Activated CD8-positive, alpha-beta memory T cell treated with anti-CD3 and anti-CD28 coated beads, Interleukin-2, amount 10 ng/mL, durations not matched to agents 7 days and 5 days (primary cell): ENCODE measurements around the gene BSND. TPM values are rescaled to one million over a fixed set of nuclear protein-coding genes. Genes with fewer than 3 reads are reported as not detected.

Experiments
- ATAC-seq: fragments of 150-1000 bp; cut with Tn5 transposase; one replicate; pipeline ENCODE4 v1.10.0; 2021; ENCODE audit warnings: moderate library complexity
- CTCF ChIA-PET: fragments of 350-600 bp; sonication (Branson Sonifier 250); formaldehyde crosslinking; loops from one replicate; lab custom pipeline; 2021; ENCODE audit warnings: antibody characterized with exemption; lab: Charles Lee
- DNase-seq: peaks from one replicate; pipeline ENCODE4 v3.0.0-alpha.2; 2020
- H3K27ac Mint-ChIP-seq: one replicate; pipeline ENCODE4 v1.8.0; 2021; ENCODE audit warnings: mild to moderate bottlenecking, mixed read lengths
- H3K27me3 Mint-ChIP-seq: one replicate; pipeline ENCODE4 v1.8.0; 2021; ENCODE audit warnings: mixed read lengths
- H3K36me3 Mint-ChIP-seq: one replicate; pipeline ENCODE4 v1.8.0; 2021; ENCODE audit warnings: mild to moderate bottlenecking, mixed read lengths
- H3K4me1 Mint-ChIP-seq: one replicate; pipeline ENCODE4 v1.8.0; 2021; ENCODE audit warnings: mixed read lengths
- H3K4me3 Mint-ChIP-seq: one replicate; pipeline ENCODE4 v1.8.0; 2021; ENCODE audit warnings: mild to moderate bottlenecking, moderate library complexity, mixed read lengths
- H3K9me3 Mint-ChIP-seq: one replicate; pipeline ENCODE4 v1.8.0; 2022; ENCODE audit warnings: low read depth, mixed read lengths
- total RNA-seq, 2 experiments: library from RNA; stranded (reverse); gene quantifications; one replicate each; pipeline ENCODE4 v1.2.3, GENCODE V29; 2021

The BSND gene
- total RNA-seq, 2 experiments from 2014 or later, result 0.07 to 0.12 TPM

DNA sequence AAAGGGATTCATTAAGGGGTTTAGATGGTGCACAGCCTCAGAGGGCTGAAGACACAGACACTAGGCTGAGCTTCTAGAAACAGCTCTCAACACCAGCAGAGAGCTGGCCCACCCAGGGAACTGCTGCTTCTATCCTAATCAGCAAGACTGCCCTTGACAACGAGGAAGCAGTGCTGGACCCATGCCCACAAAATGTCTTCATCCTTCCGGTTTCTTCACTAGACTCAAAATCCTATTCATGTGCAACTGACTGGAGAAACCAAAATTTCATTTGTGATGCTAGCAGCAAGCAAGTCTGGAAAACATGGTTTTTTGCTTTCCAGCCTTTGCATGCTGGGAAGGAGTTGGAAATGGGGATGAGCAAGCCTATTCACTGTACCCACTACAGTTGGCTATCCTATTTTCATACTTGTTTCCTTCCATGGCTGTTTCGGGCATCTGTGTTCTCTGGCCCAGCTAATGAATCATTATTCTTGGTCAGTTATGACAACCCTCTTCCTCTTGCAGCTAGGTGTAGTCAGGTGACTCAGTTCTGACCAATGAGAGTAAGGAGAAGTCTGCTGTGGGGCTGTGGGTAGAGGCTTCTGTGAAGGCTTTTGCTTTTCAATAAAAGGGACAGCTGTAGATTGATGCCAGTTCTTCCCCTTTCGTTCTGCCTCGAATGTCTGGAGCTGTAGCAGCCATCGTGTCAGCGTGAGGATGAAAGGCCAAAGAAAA lies 33.0 kb upstream of the BSND start:
- peak overlapping the region; percentile 30 for H3K27ac Mint-ChIP-seq
- CTCF ChIA-PET, result interaction anchor here (0.8 to 2.7 kb wide), 6 partner anchors 13 to 30 kb away, joined by 3 to 19 read pairs (median 4); no protein-coding TSS in a partner anchor
- H3K27me3 Mint-ChIP-seq, result peaks cover 21% of the 10 kb centered on the region
- no peak overlapping the region for H3K4me3 Mint-ChIP-seq
- no peak for DNase-seq
- ATAC-seq, result peak; percentile 75
- no peaks in the 10 kb centered on the region for H3K36me3 Mint-ChIP-seq
- peaks cover 33% of the 10 kb centered on the region for H3K4me1 Mint-ChIP-seq
- no peaks in the 10 kb centered on the region for H3K9me3 Mint-ChIP-seq

DNA sequence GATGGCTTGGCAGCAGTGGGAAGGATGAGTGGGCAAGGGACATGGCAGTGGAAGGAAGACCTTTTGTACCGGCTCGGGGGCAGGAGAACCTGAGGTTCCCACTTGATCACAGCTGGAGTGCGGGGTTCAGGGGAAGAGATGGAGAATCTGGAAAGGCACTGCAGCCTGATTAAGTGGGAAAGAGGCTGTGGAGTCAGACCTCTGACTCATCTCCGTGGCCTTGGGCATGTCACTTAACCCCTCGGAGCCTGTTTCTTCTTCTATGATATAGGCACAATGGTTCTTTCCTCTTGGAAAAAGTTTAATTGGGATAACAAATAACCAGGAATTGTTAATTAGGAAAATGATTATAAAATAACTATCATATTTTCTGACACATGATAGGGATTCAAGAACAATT lies 31.4 kb upstream of the BSND start:
- Mint-ChIP-seq H3K4me1 (peaks cover 38% of the 10 kb centered on the region), H3K27me3 (peaks cover 25% of the 10 kb centered on the region), H3K36me3 (no peaks in the 10 kb centered on the region), H3K4me3 (no peak overlapping the region), H3K9me3 (no peaks in the 10 kb centered on the region), H3K27ac (no peak overlapping the region)
- DNase-seq, result no peak
- CTCF ChIA-PET, result interaction anchor here (1.4 kb wide), 1 partner anchor 11 kb away, joined by 3 read pairs; no protein-coding TSS in a partner anchor
- no peak for ATAC-seq

DNA sequence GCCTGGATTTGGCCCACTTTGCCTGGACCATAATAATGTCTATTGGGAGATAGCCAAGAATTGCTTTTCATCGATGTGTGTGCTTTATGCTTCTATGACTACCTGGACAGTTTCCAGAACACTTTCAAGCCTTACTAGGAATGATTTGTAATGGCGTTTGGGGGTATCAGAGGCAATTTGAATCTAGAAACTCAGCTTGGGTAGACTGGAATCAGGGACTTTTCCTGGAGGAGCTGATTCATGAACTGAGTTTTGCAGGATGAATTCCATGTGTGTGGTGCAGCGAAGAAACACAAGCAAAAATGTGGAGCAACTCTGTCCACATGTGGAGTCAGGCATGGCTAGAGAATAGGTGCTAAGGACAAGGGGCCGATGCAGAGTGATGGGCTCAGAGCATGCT lies 30.2 kb upstream of the BSND start:
- CTCF ChIA-PET, result interaction anchor here (1.0 to 1.4 kb wide), 2 partner anchors 9 to 28 kb away, joined by 3 read pairs; no protein-coding TSS in a partner anchor
- no peak overlapping the region for H3K4me3 Mint-ChIP-seq
- H3K27ac Mint-ChIP-seq, result no peak overlapping the region
- peaks cover 33% of the 10 kb centered on the region for H3K27me3 Mint-ChIP-seq
- H3K4me1 Mint-ChIP-seq, result peaks cover 29% of the 10 kb centered on the region
- ATAC-seq (no peak), DNase-seq (no peak)
- no peaks in the 10 kb centered on the region for H3K9me3 Mint-ChIP-seq
- H3K36me3 Mint-ChIP-seq, result no peaks in the 10 kb centered on the region

DNA sequence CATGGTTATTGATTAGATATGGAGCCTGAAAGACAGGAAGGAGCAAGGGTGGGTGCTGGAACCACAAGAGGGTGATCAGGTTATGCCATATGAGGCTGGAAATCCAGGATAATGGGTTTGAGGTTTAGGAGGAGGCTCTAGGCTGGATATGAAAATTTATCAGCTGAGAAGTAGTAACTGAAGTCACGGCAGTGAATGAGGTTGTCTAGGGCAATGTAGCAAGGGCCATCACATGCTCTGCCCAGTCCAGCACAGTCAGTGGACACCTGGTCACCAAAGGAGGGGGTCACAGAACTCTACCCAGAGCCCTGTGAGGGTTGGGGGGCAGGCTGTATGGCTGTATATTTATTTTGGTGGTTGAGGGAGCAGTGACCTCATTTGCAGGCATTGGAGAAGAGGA lies 28.9 kb upstream of the BSND start:
- Mint-ChIP-seq H3K36me3 (no peaks in the 10 kb centered on the region), H3K9me3 (no peaks in the 10 kb centered on the region), H3K4me1 (peaks cover 28% of the 10 kb centered on the region), H3K27me3 (peaks cover 43% of the 10 kb centered on the region), H3K27ac (no peak overlapping the region), H3K4me3 (no peak overlapping the region)
- DNase-seq (no peak), ATAC-seq (no peak)
- CTCF ChIA-PET, result no interaction called here

DNA sequence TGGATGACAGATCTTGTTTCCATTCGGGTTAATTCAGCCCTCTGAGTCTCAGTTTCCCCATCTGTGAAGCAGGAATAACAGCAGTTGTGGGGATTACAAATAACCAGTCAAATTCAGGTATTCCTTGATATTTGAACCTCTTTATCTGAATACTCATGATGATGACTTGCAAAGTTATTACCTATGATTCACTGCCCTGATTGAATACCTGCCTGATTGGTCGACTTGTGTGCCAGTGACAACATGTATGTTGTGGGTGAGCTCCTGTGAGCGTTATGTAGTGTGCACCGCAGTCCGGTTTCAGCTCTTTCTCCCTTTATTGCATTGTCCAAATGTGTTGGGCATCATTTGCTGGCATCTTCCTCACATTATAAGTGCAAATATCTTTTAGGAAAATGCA lies 27.8 kb upstream of the BSND start:
- DNase-seq (no peak), ATAC-seq (no peak)
- Mint-ChIP-seq H3K27ac (no peak overlapping the region), H3K27me3 (peaks cover 52% of the 10 kb centered on the region), H3K4me3 (no peak overlapping the region), H3K4me1 (peaks cover 22% of the 10 kb centered on the region), H3K9me3 (no peaks in the 10 kb centered on the region), H3K36me3 (no peaks in the 10 kb centered on the region)
- CTCF ChIA-PET, result interaction anchor here (3.5 kb wide), 1 partner anchor 21 kb away, joined by 15 read pairs; no protein-coding TSS in a partner anchor

DNA sequence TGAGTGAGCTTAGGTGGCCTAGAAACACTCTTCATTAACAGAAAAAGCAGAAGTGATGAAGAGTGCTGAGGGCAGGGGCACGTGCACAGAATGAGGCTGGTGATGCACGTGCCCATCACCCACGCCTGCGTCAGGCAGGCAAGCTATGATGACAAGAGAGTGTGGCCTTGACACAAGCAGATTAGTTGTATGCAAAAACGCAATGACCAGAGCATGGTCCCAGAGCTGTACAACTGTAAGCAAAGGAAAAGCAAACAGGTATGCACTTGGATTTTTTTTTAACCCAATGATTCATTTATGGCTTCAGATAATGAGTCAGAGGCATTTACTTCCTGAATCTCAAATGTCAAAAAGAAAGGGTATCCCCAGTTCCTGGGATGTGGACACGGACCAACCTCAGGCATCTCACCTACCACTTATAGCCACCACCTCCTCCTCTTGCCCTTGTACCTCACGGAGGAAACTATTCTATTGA lies 27.4 kb upstream of the BSND start:
- ATAC-seq, result peak; percentile 78
- H3K27me3 Mint-ChIP-seq, result peaks cover 52% of the 10 kb centered on the region
- H3K4me3 Mint-ChIP-seq, result no peak overlapping the region
- H3K4me1 Mint-ChIP-seq, result peaks cover 18% of the 10 kb centered on the region
- CTCF ChIA-PET, result interaction anchor here (1.2 to 3.5 kb wide), 2 partner anchors 22 to 24 kb away, joined by 5 to 15 read pairs; no protein-coding TSS in a partner anchor
- H3K9me3 Mint-ChIP-seq, result no peaks in the 10 kb centered on the region
- H3K36me3 Mint-ChIP-seq, result no peaks in the 10 kb centered on the region
- H3K27ac Mint-ChIP-seq, result no peak overlapping the region
- no peak for DNase-seq

DNA sequence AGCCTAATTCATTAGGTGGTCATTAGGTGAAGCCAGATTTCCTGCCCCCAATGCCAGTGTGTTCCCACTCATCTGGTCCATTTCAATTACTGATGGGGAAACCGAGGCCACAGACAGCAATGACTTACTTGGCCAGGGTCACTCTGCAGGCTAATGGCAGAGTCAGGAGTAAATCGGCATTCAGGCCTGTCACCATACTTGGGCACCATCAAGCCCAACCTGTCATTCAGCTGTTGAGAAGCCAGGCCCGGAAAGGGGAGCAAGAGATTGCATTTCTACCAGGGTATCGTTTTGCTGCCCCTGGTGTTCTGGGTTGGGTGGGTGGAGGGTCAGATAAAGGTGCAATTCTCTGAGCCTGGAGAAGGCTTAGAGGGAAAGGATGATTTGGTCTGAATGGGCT lies 26.3 kb upstream of the BSND start:
- CTCF ChIA-PET, result interaction anchor here (0.9 to 3.5 kb wide), 4 partner anchors 13 to 23 kb away, joined by 4 to 15 read pairs (median 4); no protein-coding TSS in a partner anchor
- ATAC-seq (no peak), DNase-seq (no peak)
- Mint-ChIP-seq H3K27ac (no peak overlapping the region), H3K36me3 (no peaks in the 10 kb centered on the region), H3K9me3 (no peaks in the 10 kb centered on the region), H3K27me3 (peaks cover 48% of the 10 kb centered on the region), H3K4me1 (peaks cover 13% of the 10 kb centered on the region), H3K4me3 (no peak overlapping the region)

DNA sequence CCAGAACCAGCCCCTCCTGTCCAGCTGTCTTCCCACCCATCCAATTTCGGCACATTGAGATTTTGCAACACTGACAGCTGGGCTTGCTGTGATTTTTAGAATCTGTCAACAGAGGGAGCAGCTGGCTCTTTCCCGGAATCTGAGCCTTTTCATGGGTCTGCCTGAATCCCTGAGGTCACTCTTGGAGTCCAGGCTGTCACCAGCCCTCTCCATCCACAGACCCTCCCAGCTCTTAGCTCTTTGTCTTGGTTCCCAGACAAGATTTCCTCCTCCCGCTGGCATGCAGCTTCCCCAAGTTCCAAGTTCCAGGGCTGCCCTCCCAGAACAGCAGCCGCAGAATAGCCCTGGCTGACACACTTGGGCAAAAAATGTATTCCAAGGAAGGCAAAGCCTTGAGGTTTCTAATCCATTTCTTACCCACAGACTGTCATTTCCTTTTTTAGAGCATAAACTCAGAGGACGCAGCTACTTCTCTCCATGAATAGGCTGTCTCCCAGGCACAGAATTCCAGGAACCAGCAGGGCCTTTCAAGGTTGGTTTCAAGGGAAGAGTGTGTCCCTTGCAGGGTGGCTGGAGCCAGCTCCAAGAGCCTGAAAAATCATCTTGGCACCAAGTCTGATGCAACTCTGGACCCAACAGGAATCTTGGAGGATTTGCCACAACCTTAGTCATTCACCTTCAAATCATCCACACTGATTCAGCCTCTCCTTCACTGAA lies 25.4 kb upstream of the BSND start:
- CTCF ChIA-PET, result interaction anchor here (0.9 to 3.5 kb wide), 4 partner anchors 14 to 28 kb away, joined by 3 to 15 read pairs (median 4); no protein-coding TSS in a partner anchor
- peaks cover 13% of the 10 kb centered on the region for H3K4me1 Mint-ChIP-seq
- peaks cover 53% of the 10 kb centered on the region for H3K27me3 Mint-ChIP-seq
- no peaks in the 10 kb centered on the region for H3K9me3 Mint-ChIP-seq
- H3K36me3 Mint-ChIP-seq, result no peaks in the 10 kb centered on the region
- ATAC-seq (no peak), DNase-seq (no peak)
- H3K27ac Mint-ChIP-seq, result no peak overlapping the region
- no peak overlapping the region for H3K4me3 Mint-ChIP-seq

DNA sequence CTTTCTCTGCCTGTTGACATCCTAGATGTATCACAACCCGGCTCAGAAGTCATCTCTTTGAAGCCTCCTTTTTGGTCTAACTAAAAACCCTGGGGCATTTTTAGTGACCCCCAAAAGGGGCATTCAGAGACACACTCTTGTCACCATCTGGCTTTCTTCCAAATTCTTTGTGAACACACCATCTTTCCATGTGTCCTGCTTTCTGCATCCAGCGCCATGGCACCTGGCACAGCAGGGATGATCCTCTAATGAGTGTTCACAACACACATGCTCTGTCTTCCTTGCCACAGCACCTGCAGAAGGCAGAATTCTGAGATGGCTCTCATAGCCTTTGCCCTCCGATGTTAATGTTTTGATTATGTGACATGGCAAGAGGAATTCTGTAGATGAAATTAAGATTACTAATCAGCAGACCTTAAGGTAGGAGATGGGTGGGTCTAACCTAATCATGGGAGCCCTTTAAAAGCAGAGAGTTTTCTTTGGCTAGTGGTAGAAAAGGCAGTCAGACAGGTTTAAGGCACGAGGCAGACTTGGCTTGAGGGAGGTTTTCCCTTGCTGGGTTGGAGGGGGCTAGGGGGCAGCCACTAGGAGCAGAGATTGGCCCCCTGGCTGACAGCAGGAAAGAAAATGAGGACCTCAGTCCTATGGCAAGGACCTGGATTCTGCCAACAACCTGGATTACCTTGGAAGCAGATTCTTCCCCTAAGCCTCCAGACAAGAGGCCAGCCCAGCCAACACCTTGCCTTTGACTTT lies 23.2 kb upstream of the BSND start:
- Mint-ChIP-seq H3K4me1 (peaks cover 12% of the 10 kb centered on the region), H3K36me3 (no peaks in the 10 kb centered on the region), H3K4me3 (no peak overlapping the region), H3K9me3 (no peaks in the 10 kb centered on the region), H3K27me3 (peaks cover 58% of the 10 kb centered on the region), H3K27ac (no peak overlapping the region)
- CTCF ChIA-PET, result interaction anchor here (1.0 to 1.3 kb wide), 3 partner anchors 21 to 302 kb away, joined by 3 to 5 read pairs (median 3); no protein-coding TSS in a partner anchor
- ATAC-seq, result no peak
- no peak for DNase-seq

DNA sequence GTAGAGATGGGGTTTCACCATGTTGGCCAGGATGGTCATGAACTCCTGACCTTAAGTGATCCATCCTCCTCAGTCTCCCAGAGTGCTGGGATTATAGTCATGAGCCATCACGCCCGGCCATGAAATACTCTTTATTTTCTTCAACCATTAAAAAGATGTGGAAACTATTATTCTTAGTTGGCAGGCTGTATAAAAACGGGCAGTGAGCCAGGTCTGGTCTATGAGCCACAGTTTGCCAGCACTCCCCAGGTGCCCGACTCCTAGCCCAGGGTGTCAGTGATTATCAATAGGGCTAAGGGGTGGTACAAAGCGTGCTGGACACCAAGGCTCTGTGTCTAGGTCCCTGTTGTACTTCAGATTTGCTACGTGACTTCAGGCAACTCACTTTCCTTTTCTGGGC lies 22.0 kb upstream of the BSND start:
- no peak overlapping the region for H3K27ac Mint-ChIP-seq
- no peak overlapping the region for H3K4me3 Mint-ChIP-seq
- H3K36me3 Mint-ChIP-seq, result no peaks in the 10 kb centered on the region
- peaks cover 60% of the 10 kb centered on the region for H3K27me3 Mint-ChIP-seq
- ATAC-seq (no peak), DNase-seq (no peak)
- no peaks in the 10 kb centered on the region for H3K9me3 Mint-ChIP-seq
- no peaks in the 10 kb centered on the region for H3K4me1 Mint-ChIP-seq
- CTCF ChIA-PET, result interaction anchor here (1.0 to 2.8 kb wide), 3 partner anchors 20 to 301 kb away, joined by 3 to 13 read pairs (median 3); no protein-coding TSS in a partner anchor

DNA sequence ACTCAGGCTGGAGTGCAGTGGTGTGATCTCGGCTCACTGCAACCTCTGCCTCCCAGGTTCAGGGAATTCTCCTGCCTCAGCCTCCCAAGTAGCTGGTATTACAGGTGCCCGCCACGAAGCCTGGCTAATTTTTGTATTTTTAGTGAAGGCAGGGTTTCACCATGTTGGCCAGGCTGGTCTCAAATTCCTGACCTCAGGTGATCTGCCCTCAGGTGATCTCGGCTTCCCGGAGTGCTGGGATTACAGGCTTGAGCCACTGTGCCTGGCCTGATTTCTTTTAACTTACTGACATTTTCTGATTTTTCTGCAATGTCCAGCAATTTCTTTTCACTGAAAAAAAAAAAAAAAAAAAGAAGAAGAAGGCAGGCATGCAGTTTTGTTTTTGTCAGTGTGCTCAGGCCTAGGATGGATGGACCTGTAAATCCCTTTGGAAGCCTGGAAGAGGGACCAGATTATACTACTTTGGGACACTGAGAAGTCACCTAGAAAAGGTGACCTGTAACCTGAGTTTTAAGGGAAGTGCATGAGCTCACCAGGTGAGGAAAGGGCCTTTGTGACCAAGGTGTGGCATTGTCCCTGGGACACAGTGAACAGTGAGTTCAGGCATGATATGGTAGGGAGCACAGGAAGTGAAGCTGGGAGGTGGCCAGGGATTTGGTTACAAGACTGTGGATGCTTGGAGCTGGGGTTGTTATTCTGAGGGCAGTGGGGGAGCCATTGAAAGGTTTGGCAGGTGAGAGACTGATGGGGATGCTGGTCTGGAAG lies 21.0 kb upstream of the BSND start:
- Mint-ChIP-seq H3K9me3 (no peaks in the 10 kb centered on the region), H3K4me1 (no peaks in the 10 kb centered on the region), H3K27me3 (peaks cover 65% of the 10 kb centered on the region), H3K27ac (no peak overlapping the region), H3K36me3 (no peaks in the 10 kb centered on the region), H3K4me3 (no peak overlapping the region)
- CTCF ChIA-PET, result interaction anchor here (1.1 to 2.8 kb wide), 4 partner anchors 10 to 27 kb away, joined by 3 to 13 read pairs (median 6); no protein-coding TSS in a partner anchor
- DNase-seq, result no peak
- ATAC-seq, result no peak
